Nephron (organoid): ENCODE data around the gene GPC1.

Source experiments
- H3K27ac Mint-ChIP-seq, 3 experiments: 2 replicates each; pipeline ENCODE4 v1.8.0; 2020; ENCODE audit warnings: mixed read lengths in 3 of 3, mild to moderate bottlenecking in 2 of 3, moderate library complexity in 1 of 3
- H3K27me3 Mint-ChIP-seq: 2 replicates; pipeline ENCODE4 v1.8.0; 2021; ENCODE audit warnings: low read depth, mild to moderate bottlenecking, moderate library complexity, mixed read lengths
- H3K36me3 Mint-ChIP-seq: 2 replicates; pipeline ENCODE4 v1.8.0; 2020; ENCODE audit warnings: low read depth, mixed read lengths
- H3K4me1 Mint-ChIP-seq: 2 replicates; pipeline ENCODE4 v1.8.0; 2020; ENCODE audit warnings: mixed read lengths
- H3K4me3 Mint-ChIP-seq, 3 experiments: 2 replicates each; pipeline ENCODE4 v1.8.0; 2020; ENCODE audit warnings: mild to moderate bottlenecking in 3 of 3, mixed read lengths in 3 of 3, moderate library complexity in 2 of 3
- H3K9me3 Mint-ChIP-seq: 2 replicates; pipeline ENCODE4 v1.8.0; 2020; ENCODE audit warnings: mixed read lengths
- CTCF ChIP-seq, 3 experiments: fragments of 200-600 bp; sonication (generic); IDR thresholded peaks; one replicate each; pipeline ENCODE4 v1.5.0; 2021; ENCODE audit warnings: antibody characterized with exemption in 3 of 3; ENCODE audit not compliant: unreplicated experiment in 3 of 3

Gene GPC1

GRCh38 chr2:240399419-240400324 is 35.8 kb upstream of the GPC1 start:
- Mint-ChIP-seq H3K4me3 (no peak overlapping the region), H3K9me3 (no peaks in the 10 kb centered on the region), H3K36me3 (no peaks in the 10 kb centered on the region), H3K4me1 (peaks cover 15% of the 10 kb centered on the region), H3K27me3 (peaks cover 8% of the 10 kb centered on the region), H3K27ac (no peak overlapping the region)
- no peak for TF ChIP-seq CTCF (IDR thresholded peaks at IDR 0.05; ENCODE audit: unreplicated experiment in 3 of 3)

DNA sequence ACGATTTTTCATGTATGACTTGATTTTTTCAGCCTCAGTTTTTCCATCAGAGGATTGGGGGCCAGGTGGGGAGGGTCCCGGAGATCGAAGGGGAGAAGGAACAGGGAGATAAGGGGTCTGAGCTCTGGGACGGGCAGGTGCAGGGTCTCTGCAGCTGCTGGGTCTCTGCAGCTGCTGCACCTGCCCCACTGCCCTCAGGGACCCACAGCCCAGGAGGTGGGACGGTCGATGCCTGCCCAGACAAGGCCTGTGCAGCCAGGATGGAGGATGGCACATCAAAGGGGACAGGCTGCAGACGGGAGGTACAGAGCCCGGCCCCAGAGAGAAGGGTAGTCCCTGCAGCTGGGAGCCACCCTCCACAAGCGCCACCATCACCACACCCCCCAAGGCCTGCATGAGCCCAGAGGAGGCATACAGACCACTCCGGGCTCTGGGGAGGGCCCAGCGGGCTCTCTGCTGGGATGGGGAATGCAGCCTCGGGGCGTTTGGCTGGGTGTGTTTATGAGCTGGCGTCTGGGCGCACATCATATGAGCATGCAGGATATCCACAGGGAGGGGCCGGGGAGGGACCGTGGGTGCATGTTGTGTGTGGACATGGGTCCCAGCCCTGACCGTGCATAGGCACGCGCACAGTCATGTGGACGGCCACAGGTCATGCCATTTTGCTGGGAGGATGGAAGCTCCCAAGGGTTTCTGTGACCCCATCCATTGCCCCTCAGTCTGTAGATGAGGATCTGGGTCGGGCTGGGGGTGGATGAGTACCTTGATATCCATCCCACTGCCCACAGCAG is 34.9 kb upstream of the GPC1 start:
- Mint-ChIP-seq H3K4me1 (peaks cover 15% of the 10 kb centered on the region), H3K27me3 (peaks cover 4% of the 10 kb centered on the region), H3K36me3 (no peaks in the 10 kb centered on the region), H3K9me3 (no peaks in the 10 kb centered on the region), H3K4me3 (no peak overlapping the region), H3K27ac (no peak overlapping the region)
- no peak for TF ChIP-seq CTCF (IDR thresholded peaks at IDR 0.05; ENCODE audit: unreplicated experiment in 3 of 3)

DNA sequence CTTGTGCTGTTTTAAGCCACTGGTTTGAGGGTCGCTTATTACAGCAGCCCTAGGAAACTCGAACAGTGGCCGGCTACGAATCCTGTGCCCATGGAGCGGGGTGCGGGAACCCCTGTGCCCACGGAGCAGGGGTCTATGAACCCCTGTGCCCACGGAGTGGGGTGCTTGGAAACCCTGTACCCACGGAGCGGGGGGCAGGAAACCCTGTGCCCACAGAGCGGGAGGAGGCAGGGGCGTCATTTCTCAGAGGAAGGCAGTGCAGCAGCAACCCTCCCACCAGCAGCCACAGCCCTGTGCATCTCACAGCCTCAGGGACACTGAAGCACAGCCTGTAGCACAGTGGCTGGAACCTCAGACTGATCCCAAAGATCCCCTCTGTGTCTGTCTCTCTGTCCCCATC is 34.2 kb upstream of the GPC1 start:
- Mint-ChIP-seq H3K27ac (no peak overlapping the region), H3K4me3 (no peak overlapping the region)

GRCh38 chr2:240401781-240402551 is 33.5 kb upstream of the GPC1 start:
- peaks cover 4% of the 10 kb centered on the region for H3K27me3 Mint-ChIP-seq
- H3K36me3 Mint-ChIP-seq: no peaks in the 10 kb centered on the region
- no peak overlapping the region for H3K4me3 Mint-ChIP-seq
- no peak for TF ChIP-seq CTCF (IDR thresholded peaks at IDR 0.05; ENCODE audit: unreplicated experiment in 3 of 3)
- no peaks in the 10 kb centered on the region for H3K9me3 Mint-ChIP-seq
- no peak overlapping the region for H3K27ac Mint-ChIP-seq
- peaks cover 15% of the 10 kb centered on the region for H3K4me1 Mint-ChIP-seq

More for the DNA sequence above, 34.2 kb upstream of the GPC1 start:
- H3K9me3 Mint-ChIP-seq: no peaks in the 10 kb centered on the region
- no peak for TF ChIP-seq CTCF (IDR thresholded peaks at IDR 0.05; ENCODE audit: unreplicated experiment in 3 of 3)
- H3K36me3 Mint-ChIP-seq: no peaks in the 10 kb centered on the region
- peaks cover 15% of the 10 kb centered on the region for H3K4me1 Mint-ChIP-seq
- peaks cover 4% of the 10 kb centered on the region for H3K27me3 Mint-ChIP-seq

DNA sequence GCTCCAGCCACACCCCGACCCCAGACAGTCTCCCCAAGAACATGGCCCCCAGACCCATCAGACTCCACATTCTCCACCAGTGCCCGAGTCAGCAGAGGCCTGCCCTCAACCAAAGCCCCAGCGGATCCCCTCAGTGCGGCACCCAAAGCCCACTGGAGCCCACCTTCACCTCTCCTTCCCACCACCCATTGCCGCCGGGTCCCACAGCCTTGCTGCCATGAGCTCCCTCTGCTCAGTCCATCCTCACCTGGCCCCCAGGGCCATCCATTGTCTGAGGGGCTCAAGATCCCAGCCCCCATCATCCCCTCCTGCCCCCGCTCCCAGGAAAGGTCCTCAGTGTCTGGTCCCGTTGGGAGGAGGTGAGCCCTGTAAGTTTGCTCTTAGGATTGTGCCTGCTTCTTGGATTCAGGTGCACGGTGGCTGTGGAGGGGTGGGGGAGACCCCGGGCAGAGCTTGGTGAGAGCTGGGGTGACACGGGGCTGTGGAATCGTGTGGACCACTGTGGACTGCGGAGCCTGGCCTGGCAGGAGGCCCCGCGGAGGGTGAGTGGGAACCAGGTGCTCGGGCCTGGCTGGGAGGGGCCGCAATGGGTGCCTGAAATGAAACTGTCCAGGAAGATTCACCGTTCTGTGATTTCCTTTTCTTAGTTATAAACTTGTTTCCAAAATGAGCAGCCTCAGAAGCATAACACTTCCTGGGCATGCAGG is 32.7 kb upstream of the GPC1 start:
- no peaks in the 10 kb centered on the region for H3K9me3 Mint-ChIP-seq

More for the DNA sequence above, 32.7 kb upstream of the GPC1 start:
- TF ChIP-seq CTCF (IDR thresholded peaks at IDR 0.05; ENCODE audit: unreplicated experiment in 3 of 3): no peak
- peaks cover 15% of the 10 kb centered on the region for H3K4me1 Mint-ChIP-seq
- H3K27me3 Mint-ChIP-seq: peaks cover 4% of the 10 kb centered on the region
- no peaks in the 10 kb centered on the region for H3K36me3 Mint-ChIP-seq
- H3K4me3 Mint-ChIP-seq: no peak overlapping the region
- H3K27ac Mint-ChIP-seq: no peak overlapping the region
